NCI-H1092 (cell line): ENCODE results near the gene MUC21.

Source experiments
- DNase-seq: peaks from one replicate; lab custom pipeline; 2025; lab: John Stamatoyannopoulos, UW

Gene MUC21

GRCh38 chr6:30983439-30983838 lies at the start of gene MUC21:
TSS of gene MUC21 (plus strand) at chr6:30983718. CDS start at chr6:30983959, 241 bp downstream.
- DNase-seq, result no peak

- no peak for DNase-seq
Observed at GRCh38 chr6:30935018-30935417, 48.5 kb upstream of the MUC21 start.

- DNase-seq, result no peak
Observed at GRCh38 chr6:30937265-30937664, 46.3 kb upstream of the MUC21 start.

GRCh38 chr6:30938730-30939129 lies 44.8 kb upstream of the MUC21 start:
- no peak for DNase-seq

GRCh38 chr6:30939473-30939872 lies 44.0 kb upstream of the MUC21 start:
- DNase-seq, result no peak

- no peak for DNase-seq
Observed at GRCh38 chr6:30940361-30940986, 43.0 kb upstream of the MUC21 start, which contains the start of gene MUCL3. TSS of gene MUCL3 (plus strand) at chr6:30940973. CDS start at chr6:30941000, 27 bp downstream.

GRCh38 chr6:30942338-30943060 lies 41.0 kb upstream of the MUC21 start:
- DNase-seq, result no peak

GRCh38 chr6:30944051-30944450 lies 39.5 kb upstream of the MUC21 start:
- no peak for DNase-seq

GRCh38 chr6:30945281-30945680 lies 38.2 kb upstream of the MUC21 start:
- DNase-seq, result no peak

- DNase-seq, result no peak
Observed at GRCh38 chr6:30947231-30947630, 36.3 kb upstream of the MUC21 start.

- DNase-seq, result no peak
Observed at GRCh38 chr6:30948811-30949210, 34.7 kb upstream of the MUC21 start.

GRCh38 chr6:30951907-30952469 lies 31.5 kb upstream of the MUC21 start:
- no peak for DNase-seq

- no peak for DNase-seq
Observed at GRCh38 chr6:30954631-30955366, 28.7 kb upstream of the MUC21 start.

GRCh38 chr6:30955367-30956042 lies 28.0 kb upstream of the MUC21 start:
- DNase-seq, result no peak

GRCh38 chr6:30957716-30958115 lies 25.8 kb upstream of the MUC21 start:
- no peak for DNase-seq

- DNase-seq, result no peak
Observed at GRCh38 chr6:30960907-30961673, 22.4 kb upstream of the MUC21 start.

- DNase-seq, result no peak
Observed at GRCh38 chr6:30962716-30963115, 20.8 kb upstream of the MUC21 start.

GRCh38 chr6:30963641-30964040 lies 19.9 kb upstream of the MUC21 start:
- no peak for DNase-seq

- no peak for DNase-seq
Observed at GRCh38 chr6:30964075-30964474, 19.4 kb upstream of the MUC21 start.

- no peak for DNase-seq
Observed at GRCh38 chr6:30965140-30965601, 18.3 kb upstream of the MUC21 start.

GRCh38 chr6:30966154-30966553 lies 17.4 kb upstream of the MUC21 start:
- no peak for DNase-seq
